K562 (cell line): Measurements from ENCODE around the gene TRANK1. TPM values are rescaled to one million over a fixed set of nuclear protein-coding genes. Genes with fewer than 3 reads are reported as not detected.

Experiments
- ATAC-seq: fragments of 200-7000 bp; cut with Tn5 transposase; 3 replicates; pipeline ENCODE4 v1.9.1; 2020; ENCODE audit warnings: moderate library complexity
- BruUV-seq: library from RNA; stranded (reverse); fragments of 400-500 nt; replicated peaks from 2 replicates; lab custom pipeline; 2021; lab: Mats Ljungman, UMichigan
- CTCF ChIA-PET: fragments of 300-600 bp; formaldehyde crosslinking; extraction: SDS; loops from one replicate; lab custom pipeline; 2021; ENCODE audit warnings: low intra/inter-chr PET ratio; lab: Yijun Ruan, JAX
- POLR2A ChIA-PET: fragments of 300-600, 350-650 bp; sonication (Branson Sonifier 250); formaldehyde crosslinking; extraction: SDS; loops from one replicate; lab custom pipeline; 2021; ENCODE audit warnings: antibody characterized with exemption, inconsistent platforms; lab: Yijun Ruan, JAX
- DNase-seq, 4 experiments: peaks; one replicate each; pipeline versions ENCODE4 v3.0.0 to v3.0.0-alpha.2; 2011 to 2018; ENCODE audit warnings: low spot score in 3 of 4, mixed read lengths in 3 of 4; ENCODE audit errors: extremely low read depth in 1 of 4
- FAIRE-seq: peaks from 2 replicates; lab custom pipeline; 2011; peaks lifted over from hg19 to GRCh38; lab: Jason Lieb, UNC
- H2AFZ ChIP-seq: 2 replicates; pipeline ENCODE4 v1.6.0; 2011; ENCODE audit warnings: low read depth, low read length, control low read depth, inconsistent platforms
- H3K27ac ChIP-seq: fragments of 200-600 bp; 3 replicates; pipeline ENCODE4 v1.8.0; 2011; ENCODE audit warnings: low read depth, mild to moderate bottlenecking, control low read depth, inconsistent platforms, low read length, moderate library complexity, mixed read lengths; ENCODE audit errors: extremely low read depth
- H3K27me3 ChIP-seq, 2 experiments: fragments of 300-600 bp in 1 of 2; 2 replicates in 1 of 2; 3 replicates in 1 of 2; pipeline versions ENCODE4 v1.6.0 to v1.8.0; 2011; ENCODE audit warnings: inconsistent platforms in 2 of 2, low read length in 2 of 2, mild to moderate bottlenecking in 1 of 2, mixed read lengths in 1 of 2, moderate library complexity in 1 of 2; ENCODE audit not compliant: control insufficient read depth in 2 of 2, insufficient read depth in 2 of 2
- H3K36me3 ChIP-seq: fragments of 300-600 bp; 3 replicates; pipeline ENCODE4 v1.8.0; 2011; ENCODE audit warnings: mild to moderate bottlenecking, low read length, inconsistent platforms; ENCODE audit not compliant: control insufficient read depth, insufficient read depth
- H3K4me1 ChIP-seq, 2 experiments: fragments of 200-600 bp in 1 of 2; replicated peaks in 1 of 2; 2 replicates in 1 of 2; 3 replicates in 1 of 2; pipeline versions ENCODE4 v1.5.1 to v1.8.0; 2011; ENCODE audit warnings: inconsistent platforms in 2 of 2, low read length in 2 of 2, mild to moderate bottlenecking in 1 of 2, mixed read lengths in 1 of 2, moderate library complexity in 1 of 2; ENCODE audit not compliant: control insufficient read depth in 2 of 2, insufficient read depth in 2 of 2
- H3K4me2 ChIP-seq: 2 replicates; pipeline ENCODE4 v1.6.1; 2011; ENCODE audit warnings: low read length, control low read depth, inconsistent platforms, mixed read lengths; ENCODE audit not compliant: insufficient read depth
- H3K4me3 ChIP-seq: fragments of 200-600 bp; sonication (generic), shearing (Covaris generic); 2 replicates; pipeline ENCODE4 v1.5.1; 2016; ENCODE audit warnings: control low read depth, inconsistent platforms
- H3K79me2 ChIP-seq: fragments of 200-600 bp; 3 replicates; pipeline ENCODE4 v1.8.0; 2011; ENCODE audit warnings: low read length, inconsistent platforms; ENCODE audit not compliant: control insufficient read depth, insufficient read depth
- H3K9ac ChIP-seq, 2 experiments: 2 replicates each; pipeline versions ENCODE4 v1.6.0 to v1.6.1; 2011; ENCODE audit warnings: low read depth in 2 of 2, low read length in 2 of 2, control low read depth in 1 of 2, inconsistent platforms in 1 of 2, mild to moderate bottlenecking in 1 of 2, mixed read lengths in 1 of 2; ENCODE audit not compliant: insufficient read depth in 1 of 2
- H3K9me1 ChIP-seq: one replicate; pipeline ENCODE4 v1.6.0; 2011; ENCODE audit warnings: inconsistent platforms, mild to moderate bottlenecking, low read length, moderate library complexity; ENCODE audit not compliant: control insufficient read depth, insufficient read depth
- H3K9me3 ChIP-seq: replicated peaks from 2 replicates; pipeline ENCODE4 v1.5.1; 2011; ENCODE audit warnings: low read depth, low read length, inconsistent platforms; ENCODE audit not compliant: control insufficient read depth, insufficient read depth
- H4K20me1 ChIP-seq: replicated peaks from 2 replicates; pipeline ENCODE4 v1.6.1; 2011; ENCODE audit warnings: low read length, inconsistent platforms, mixed read lengths; ENCODE audit not compliant: control insufficient read depth, insufficient read depth
- HDGF ChIP-seq: fragments of 450-650 bp; IDR thresholded peaks from 2 replicates; pipeline ENCODE4 v1.6.1; 2016
- MEF2A ChIP-seq: IDR thresholded peaks from 2 replicates; pipeline ENCODE4 v1.6.1; 2011; ENCODE audit warnings: low read depth, mild to moderate bottlenecking, low read length, moderate library complexity; ENCODE audit not compliant: control insufficient read depth
- PCBP2 ChIP-seq: fragments of 200-400 bp; formaldehyde crosslinking; IDR thresholded peaks from 2 replicates; pipeline ENCODE4 v1.6.1; 2018; ENCODE audit warnings: low read length, low read depth, mild to moderate bottlenecking, moderate library complexity; ENCODE audit not compliant: poor library complexity, severe bottlenecking
- PRDM10 ChIP-seq: fragments of 450-650 bp; IDR thresholded peaks from 2 replicates; pipeline ENCODE4 v1.6.1; 2018; ENCODE audit not compliant: partially characterized antibody
- TCF3 ChIP-seq: sonication (generic); formaldehyde crosslinking; IDR thresholded peaks from 2 replicates; pipeline ENCODE4 v1.4.0; 2020; ENCODE audit warnings: mild to moderate bottlenecking, missing genetic modification reagents
- ZFX ChIP-seq: sonication (generic); formaldehyde crosslinking; IDR thresholded peaks from 2 replicates; pipeline ENCODE4 v1.8.0; 2022; ENCODE audit warnings: mild to moderate bottlenecking, missing genetic modification reagents, moderate library complexity
- ZNF431 ChIP-seq: sonication (generic); formaldehyde crosslinking; IDR thresholded peaks from 2 replicates; pipeline ENCODE4 v1.8.0; 2022; ENCODE audit warnings: mild to moderate bottlenecking, missing genetic modification reagents
- in situ Hi-C: fragments of 300-500 bp; cut with MboI; formaldehyde crosslinking; loops from 4 replicates; pipeline ENCODE4 v1.15.0; 2018; ENCODE audit warnings: inconsistent platforms, mixed read lengths
- intact Hi-C: fragments of 100-400 bp; cut with micrococcal nuclease; formaldehyde crosslinking; loops from 2 replicates; pipeline ENCODE4 v1.14.2; 2022
- polyA plus RNA-seq, 8 experiments: library from polyadenylated mRNA; depleted of rRNA in 4 of 8; stranded (reverse) in 5 of 8; unstranded in 3 of 8; fragments of >200 nt; fragmentation: Nextera tagmentation in 2 of 8; fragmentation: Illumina TruSeq in 1 of 8; extraction: Ambion mirVana in 2 of 8; extraction: Trizol in 1 of 8; gene quantifications; 2 replicates each; pipeline versions ENCODE4 v1.2.1 to v1.2.3, GENCODE V29; 2011 to 2014; ENCODE audit warnings: inconsistent platforms in 1 of 8, missing spikeins in 1 of 8
- total RNA-seq, 7 experiments: library from RNA; depleted of rRNA in 6 of 7; stranded (reverse); fragments of >200 nt in 6 of 7; fragmentation: Illumina TruSeq in 2 of 7; extraction: Trizol in 2 of 7; gene quantifications; 2 replicates each; pipeline versions ENCODE4 v1.2.1 to v1.2.3, GENCODE V29; 2011 to 2021; ENCODE audit warnings: low replicate concordance in 1 of 7

Gene TRANK1
- total and polyA plus RNA-seq, 9 of the 15 experiments (the other 6 are each of a cell fraction or from before 2014, with no cell fraction given): 0.41 to 5.3 (median 2.1) TPM

DNA sequence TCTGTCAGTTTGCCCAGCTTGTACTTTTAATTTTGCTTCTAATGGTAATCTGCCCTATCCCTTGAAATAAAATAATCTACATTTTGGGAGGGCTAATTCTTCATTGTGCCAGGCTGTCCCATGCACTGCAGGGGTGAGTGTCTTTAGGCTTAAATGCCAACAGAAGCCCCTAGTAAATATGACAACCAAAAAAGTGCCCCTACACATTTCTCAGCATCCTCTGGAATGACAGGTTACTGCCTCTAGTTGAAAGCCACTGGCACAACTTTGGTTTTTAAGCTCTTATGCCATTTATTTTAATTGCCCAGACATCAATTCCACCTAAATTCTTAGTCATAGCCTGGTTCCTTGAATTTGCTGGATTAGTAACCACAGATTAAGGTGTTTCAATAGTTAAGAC, 44.7 kb upstream of the TRANK1 start:
- no peak for DNase-seq
- peaks cover 65% of the 10 kb centered on the region for H3K79me2 ChIP-seq
- intact Hi-C loops: no loop called here
- H4K20me1 ChIP-seq: peaks cover 18% of the 10 kb centered on the region; the same call in 1 of the 2 replicates
- no peak for ATAC-seq
- peak overlapping the region; percentile 14 to 91; a peak in 3 of 4 replicates for H3K9ac ChIP-seq
- peak overlapping the region; percentile 96 for H3K4me2 ChIP-seq
- no peak overlapping the region for H2AFZ ChIP-seq
- no TSS peak for BruUV-seq
- peak overlapping the region; percentile 60 for H3K4me3 ChIP-seq
- H3K4me1 ChIP-seq: peaks cover 17 to 25% of the 10 kb centered on the region in 2 experiments
- no peaks in the 10 kb centered on the region for H3K9me1 ChIP-seq
- ChIA-PET CTCF (interaction anchor here (0.5 kb wide), 1 partner anchor 286 kb away, joined by 4 read pairs; no protein-coding TSS in a partner anchor), POLR2A (interaction anchor here (1.0 to 2.5 kb wide), 10 partner anchors 9 to 256 kb away, joined by 3 to 13 read pairs (median 7); no protein-coding TSS in a partner anchor)
- no peak overlapping the region; the same call in 2 of the 3 replicates for H3K27ac ChIP-seq
- H3K9me3 ChIP-seq: no peaks in the 10 kb centered on the region
- FAIRE-seq: no peak
- H3K27me3 ChIP-seq: no peaks in the 10 kb centered on the region
- TF ChIP-seq PCBP2 (no peak), PRDM10 (peak; percentile 70), ZFX (CRISPR knock-in tag) (peak; percentile 20; the same call in 1 of the 2 replicates), ZNF431 (CRISPR knock-in tag) (no peak), MEF2A (no peak), HDGF (no peak), TCF3 (no peak)
- TF ChIP-seq, all 486 proteins: peak for 2
- peaks cover 73% of the 10 kb centered on the region for H3K36me3 ChIP-seq
- in situ Hi-C loops: no loop called here
